Liver (tissue), 9 donors: Measurements from ENCODE around the gene ICAM3. TPM values are rescaled to one million over a fixed set of nuclear protein-coding genes. Genes with fewer than 3 reads are reported as not detected.

Experiments used
- DNase-seq: peaks from one replicate; pipeline ENCODE4 v3.0.0-alpha.2; 2017; ENCODE audit warnings: low spot score
- H3K27ac ChIP-seq, 2 donors: one replicate each; pipeline ENCODE4 v1.7.0; 2013; ENCODE audit warnings: inconsistent platforms in 2 of 2, low read length in 2 of 2, control low read depth in 1 of 2, low read depth in 1 of 2, mild to moderate bottlenecking in 1 of 2
- H3K27me3 ChIP-seq, 4 donors: one replicate each; pipeline versions ENCODE4 v1.6.1 to v1.7.0; 2013; ENCODE audit warnings: low read length in 3 of 4, inconsistent platforms in 1 of 4, mild to moderate bottlenecking in 1 of 4, moderate library complexity in 1 of 4; ENCODE audit not compliant: control insufficient read depth in 4 of 4, insufficient read depth in 4 of 4
- H3K36me3 ChIP-seq, 4 donors: one replicate each; pipeline versions ENCODE4 v1.6.1 to v1.7.0; 2013; ENCODE audit warnings: low read length in 3 of 4, mild to moderate bottlenecking in 3 of 4, low read depth in 1 of 4, moderate library complexity in 1 of 4; ENCODE audit not compliant: control insufficient read depth in 4 of 4, insufficient read depth in 3 of 4
- H3K4me1 ChIP-seq, 4 donors: one replicate each; pipeline versions ENCODE4 v1.6.1 to v1.7.0; 2013; ENCODE audit warnings: low read length in 3 of 4, mild to moderate bottlenecking in 3 of 4, moderate library complexity in 1 of 4; ENCODE audit not compliant: control insufficient read depth in 4 of 4, insufficient read depth in 4 of 4
- H3K4me3 ChIP-seq, 3 donors: one replicate each; pipeline versions ENCODE4 v1.6.1 to v1.7.0; 2013; ENCODE audit warnings: low read length in 3 of 3, control low read depth in 1 of 3, low read depth in 1 of 3, mild to moderate bottlenecking in 1 of 3
- H3K9ac ChIP-seq, 2 donors: one replicate each; pipeline ENCODE4 v1.7.0; 2013; ENCODE audit warnings: low read length in 2 of 2, mild to moderate bottlenecking in 2 of 2, moderate library complexity in 2 of 2, control low read depth in 1 of 2, low read depth in 1 of 2
- H3K9me3 ChIP-seq, 4 donors: one replicate each; pipeline versions ENCODE4 v1.6.1 to v1.7.0; 2013; ENCODE audit warnings: low read length in 3 of 4; ENCODE audit not compliant: control insufficient read depth in 4 of 4
- EGR1 ChIP-seq, 2 donors: IDR thresholded peaks; 2 replicates each; pipeline ENCODE4 v1.6.1; 2016 to 2018; ENCODE audit warnings: antibody characterized with exemption in 2 of 2, low read depth in 2 of 2
- FOXA1 ChIP-seq: IDR thresholded peaks from 2 replicates; pipeline ENCODE4 v1.6.1; 2016; ENCODE audit warnings: antibody characterized with exemption
- FOXA2 ChIP-seq: IDR thresholded peaks from 2 replicates; pipeline ENCODE4 v1.6.1; 2016; ENCODE audit warnings: antibody characterized with exemption
- GABPA ChIP-seq, 2 donors: IDR thresholded peaks in 1 of 2; conservative IDR thresholded peaks in 1 of 2; 2 replicates each; pipeline ENCODE4 v1.6.1; 2016; ENCODE audit warnings: antibody characterized with exemption in 2 of 2, mild to moderate bottlenecking in 1 of 2, moderate library complexity in 1 of 2
- HNF4A ChIP-seq, 2 donors: conservative IDR thresholded peaks; 2 replicates each; pipeline ENCODE4 v1.6.1; 2016; ENCODE audit warnings: antibody characterized with exemption in 2 of 2, mild to moderate bottlenecking in 2 of 2
- HNF4G ChIP-seq: IDR thresholded peaks from 2 replicates; pipeline ENCODE4 v1.6.1; 2016; ENCODE audit warnings: antibody characterized with exemption
- JUND ChIP-seq, 2 donors: IDR thresholded peaks; 2 replicates each; pipeline ENCODE4 v1.6.1; 2016; ENCODE audit warnings: antibody characterized with exemption in 2 of 2
- NR2F2 ChIP-seq: IDR thresholded peaks from 2 replicates; pipeline ENCODE4 v1.6.1; 2016; ENCODE audit warnings: antibody characterized with exemption
- RAD21 ChIP-seq, 2 donors: IDR thresholded peaks; 2 replicates each; pipeline ENCODE4 v1.6.1; 2016; ENCODE audit warnings: antibody characterized with exemption in 2 of 2, mild to moderate bottlenecking in 2 of 2
- REST ChIP-seq: IDR thresholded peaks from 2 replicates; pipeline ENCODE4 v1.6.1; 2016; ENCODE audit warnings: antibody characterized with exemption, mild to moderate bottlenecking
- RXRA ChIP-seq, 2 donors: IDR thresholded peaks; 2 replicates each; pipeline ENCODE4 v1.6.1; 2017 to 2018; ENCODE audit warnings: antibody characterized with exemption in 2 of 2, mild to moderate bottlenecking in 1 of 2
- SP1 ChIP-seq: IDR thresholded peaks from 2 replicates; pipeline ENCODE4 v1.6.1; 2018; ENCODE audit warnings: antibody characterized with exemption, mild to moderate bottlenecking
- TAF1 ChIP-seq: conservative IDR thresholded peaks from 2 replicates; pipeline ENCODE4 v1.6.1; 2016; ENCODE audit warnings: antibody characterized with exemption, mild to moderate bottlenecking
- YY1 ChIP-seq: IDR thresholded peaks from 2 replicates; pipeline ENCODE4 v1.6.1; 2016; ENCODE audit warnings: antibody characterized with exemption, mild to moderate bottlenecking
- ZBTB33 ChIP-seq: IDR thresholded peaks from 2 replicates; pipeline ENCODE4 v1.6.1; 2016; ENCODE audit warnings: antibody characterized with exemption
- WGBS: extraction: QIAGEN DNeasy Blood & Tissue Kit; methylation state at CpG from one replicate; pipeline ENCODE4 v1.1.7; 2013; 5-methylcytosine and 5-hydroxymethylcytosine counted together
- polyA plus RNA-seq, 2 donors: library from polyadenylated mRNA; stranded (reverse) in 1 of 2; unstranded in 1 of 2; fragments of 200-250 nt in 1 of 2; fragments of >200 nt in 1 of 2; fragmentation: Nextera tagmentation in 1 of 2; extraction: Ambion mirVana in 1 of 2; gene quantifications; one replicate each; pipeline versions ENCODE4 v1.2.1 to v1.2.3, GENCODE V29; 2013 to 2015
- total RNA-seq, 2 donors: library from RNA; depleted of rRNA; stranded (reverse); fragments of >200 nt; gene quantifications; one replicate each; pipeline ENCODE4 v1.2.3, GENCODE V29; 2014
- TF ChIP-seq, protein P1 (sequence below): fragments of 150-350 bp; IDR thresholded peaks from 2 replicates; pipeline ENCODE4 v1.5.1; 2017; ENCODE audit warnings: improper control_type of control experiment, low read depth, low read length; ENCODE audit not compliant: missing input control
- TF ChIP-seq, protein P2 (sequence below): IDR thresholded peaks from 2 replicates; pipeline ENCODE4 v1.6.1; 2016; ENCODE audit warnings: antibody characterized with exemption
- TF ChIP-seq, protein P3 (sequence below): IDR thresholded peaks from 2 replicates; pipeline ENCODE4 v1.6.1; 2016; ENCODE audit warnings: antibody characterized with exemption
- donor health status: healthy.
- donor health status: healthy.
- donor health status: healthy.
- donor health status: healthy.
- donor health status: healthy.

ICAM3 gene
- total and polyA plus RNA-seq, 4 donors: 15.9 to 62.8 (median 21.0) TPM

- H3K27me3 ChIP-seq: no peaks in the 10 kb centered on the region
- DNase-seq: peak; percentile 42
- H3K36me3 ChIP-seq: peaks cover 2 to 14% (median 6%) of the 10 kb centered on the region in 4 donors
- H3K4me3 ChIP-seq: peak overlapping the region; percentile 77 to 93 (median 84)
- TF ChIP-seq RAD21 (IDR thresholded peaks at IDR 0.05): peak in 1 of 2 donors; percentile 2
- peak; percentile 6 to 9 for TF ChIP-seq HNF4A (conservative IDR thresholded peaks at IDR 0.05)
- TF ChIP-seq, protein P1, sequence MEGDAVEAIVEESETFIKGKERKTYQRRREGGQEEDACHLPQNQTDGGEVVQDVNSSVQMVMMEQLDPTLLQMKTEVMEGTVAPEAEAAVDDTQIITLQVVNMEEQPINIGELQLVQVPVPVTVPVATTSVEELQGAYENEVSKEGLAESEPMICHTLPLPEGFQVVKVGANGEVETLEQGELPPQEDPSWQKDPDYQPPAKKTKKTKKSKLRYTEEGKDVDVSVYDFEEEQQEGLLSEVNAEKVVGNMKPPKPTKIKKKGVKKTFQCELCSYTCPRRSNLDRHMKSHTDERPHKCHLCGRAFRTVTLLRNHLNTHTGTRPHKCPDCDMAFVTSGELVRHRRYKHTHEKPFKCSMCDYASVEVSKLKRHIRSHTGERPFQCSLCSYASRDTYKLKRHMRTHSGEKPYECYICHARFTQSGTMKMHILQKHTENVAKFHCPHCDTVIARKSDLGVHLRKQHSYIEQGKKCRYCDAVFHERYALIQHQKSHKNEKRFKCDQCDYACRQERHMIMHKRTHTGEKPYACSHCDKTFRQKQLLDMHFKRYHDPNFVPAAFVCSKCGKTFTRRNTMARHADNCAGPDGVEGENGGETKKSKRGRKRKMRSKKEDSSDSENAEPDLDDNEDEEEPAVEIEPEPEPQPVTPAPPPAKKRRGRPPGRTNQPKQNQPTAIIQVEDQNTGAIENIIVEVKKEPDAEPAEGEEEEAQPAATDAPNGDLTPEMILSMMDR: no peak
- TF ChIP-seq SP1: peak; percentile 0
- H3K27ac ChIP-seq: peak overlapping the region; percentile 73 to 95
- no peaks in the 10 kb centered on the region for H3K9me3 ChIP-seq
- peaks cover 10 to 45% (median 33%) of the 10 kb centered on the region in 4 donors for H3K4me1 ChIP-seq
- 11% methylated on average over 44 of the region's 44 CpGs for WGBS
- H3K9ac ChIP-seq: peak overlapping the region; percentile 59 to 73
Observed at GRCh38 chr19:10333758-10334587, 5.5 kb downstream of the ICAM3 start.

- TF ChIP-seq HNF4G: no peak
- peak in 1 of 2 donors; percentile 6 for TF ChIP-seq HNF4A (conservative IDR thresholded peaks at IDR 0.05)
- TF ChIP-seq, protein P1: no peak
- TF ChIP-seq NR2F2: peak; percentile 35
- TF ChIP-seq RXRA (IDR thresholded peaks at IDR 0.05): peak in 1 of 2 donors; percentile 57
- no peak for TF ChIP-seq FOXA2
- TF ChIP-seq TAF1: no peak
- peak; percentile 99 for TF ChIP-seq YY1
- TF ChIP-seq SP1: peak; percentile 80
- no peak for TF ChIP-seq ZBTB33
- peak in 1 of 2 donors; percentile 74 for TF ChIP-seq GABPA (IDR thresholded peaks at IDR 0.05 in 1 of 2, conservative IDR thresholded peaks at IDR 0.05 in 1 of 2)
- no peak for TF ChIP-seq REST
- TF ChIP-seq, protein P2, sequence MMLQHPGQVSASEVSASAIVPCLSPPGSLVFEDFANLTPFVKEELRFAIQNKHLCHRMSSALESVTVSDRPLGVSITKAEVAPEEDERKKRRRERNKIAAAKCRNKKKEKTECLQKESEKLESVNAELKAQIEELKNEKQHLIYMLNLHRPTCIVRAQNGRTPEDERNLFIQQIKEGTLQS: no peak
- no peak for TF ChIP-seq EGR1 (IDR thresholded peaks at IDR 0.05; ENCODE audit: low read depth in 2 of 2)
- TF ChIP-seq FOXA1: no peak
- no peak for TF ChIP-seq JUND (IDR thresholded peaks at IDR 0.05)
- TF ChIP-seq RAD21 (IDR thresholded peaks at IDR 0.05): peak in 1 of 2 donors; percentile 16
- TF ChIP-seq, protein P3, sequence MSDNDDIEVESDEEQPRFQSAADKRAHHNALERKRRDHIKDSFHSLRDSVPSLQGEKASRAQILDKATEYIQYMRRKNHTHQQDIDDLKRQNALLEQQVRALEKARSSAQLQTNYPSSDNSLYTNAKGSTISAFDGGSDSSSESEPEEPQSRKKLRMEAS: no peak
- 1% methylated on average over 82 of the region's 82 CpGs for WGBS
- DNase-seq: peak; percentile 99
- peaks cover 10 to 44% (median 30%) of the 10 kb centered on the region in 4 donors for H3K4me1 ChIP-seq
- H3K27ac ChIP-seq: peak within 1 kb of the TSS; percentile 89 to 95
- peaks cover 4 to 22% (median 8%) of the 10 kb centered on the region in 4 donors for H3K36me3 ChIP-seq
- H3K9me3 ChIP-seq: no peaks in the 10 kb centered on the region
- H3K4me3 ChIP-seq: peak within 1 kb of the TSS; percentile 77 to 93 (median 90)
- peak within 1 kb of the TSS; percentile 73 to 82 for H3K9ac ChIP-seq
- H3K27me3 ChIP-seq: no peaks in the 10 kb centered on the region
Observed at GRCh38 chr19:10332965-10333757, 6.3 kb downstream of the ICAM3 start, which contains the start of gene RAVER1. Gene RAVER1, minus strand, starts transcription at chr19:10333529. Its CDS starts 22 bp downstream, at chr19:10333507.
